A673 (cell line): ENCODE data around the gene MAPK8IP1. TPM values are rescaled to one million over a fixed set of nuclear protein-coding genes. Genes with fewer than 3 reads are reported as not detected.
A peak's percentile ranks its signal among the peaks of the same experiment; 100 is the strongest.

Experiments used
- BruUV-seq: library from RNA; stranded (reverse); fragments of 400-500 nt; replicated peaks from 2 replicates; lab custom pipeline; 2021; lab: Mats Ljungman, UMichigan
- CTCF ChIA-PET: fragments of 300-600 bp; sonication (Branson Sonifier 250); formaldehyde crosslinking; loops from one replicate; lab custom pipeline; 2022; ENCODE audit warnings: antibody characterized with exemption; lab: Charles Lee
- POLR2A ChIA-PET: fragments of 300-600 bp; sonication (Branson Sonifier 250); formaldehyde crosslinking; loops from one replicate; lab custom pipeline; 2022; ENCODE audit warnings: antibody characterized with exemption; ENCODE audit not compliant: low non-redundant PET; lab: Charles Lee
- DNase-seq: peaks from one replicate; pipeline ENCODE4 v3.0.0-alpha.2; 2015; ENCODE audit warnings: low spot score
- H3K27ac ChIP-seq: fragments of 200-600 bp; sonication (generic); 2 replicates; pipeline ENCODE4 v1.5.1; 2016; ENCODE audit warnings: mixed run types, low read depth, mild to moderate bottlenecking, mixed read lengths, antibody characterized with exemption, low read length; ENCODE audit not compliant: poor library complexity, severe bottlenecking
- H3K27me3 ChIP-seq: fragments of 200-600 bp; sonication (generic); replicated peaks from 2 replicates; pipeline ENCODE4 v1.6.1; 2017; ENCODE audit warnings: mixed run types, low read depth, mild to moderate bottlenecking, mixed read lengths, antibody characterized with exemption, low read length; ENCODE audit not compliant: insufficient read depth, poor library complexity
- H3K36me3 ChIP-seq: fragments of 200-600 bp; sonication (generic); 2 replicates; pipeline ENCODE4 v1.6.1; 2016; ENCODE audit warnings: mixed run types, mild to moderate bottlenecking, mixed read lengths, antibody characterized with exemption, low read length; ENCODE audit not compliant: insufficient read depth, poor library complexity, severe bottlenecking
- H3K4me1 ChIP-seq: fragments of 200-600 bp; sonication (generic); 2 replicates; pipeline ENCODE4 v1.6.1; 2017; ENCODE audit warnings: mixed run types, mild to moderate bottlenecking, mixed read lengths, antibody characterized with exemption, low read length; ENCODE audit not compliant: insufficient read depth, poor library complexity, severe bottlenecking
- H3K4me3 ChIP-seq: fragments of 200-600 bp; sonication (generic); 2 replicates; pipeline ENCODE4 v1.5.1; 2016; ENCODE audit warnings: low read depth, mixed run types, mild to moderate bottlenecking, mixed read lengths, low read length; ENCODE audit not compliant: poor library complexity, severe bottlenecking
- H3K9me3 ChIP-seq: fragments of 200-600 bp; sonication (generic); 2 replicates; pipeline ENCODE4 v1.6.1; 2016; ENCODE audit warnings: mixed run types, low read depth, mild to moderate bottlenecking, mixed read lengths, antibody characterized with exemption, low read length; ENCODE audit not compliant: poor library complexity, severe bottlenecking
- EZH2 ChIP-seq: fragments of 200-600 bp; sonication (generic); IDR thresholded peaks from 2 replicates; pipeline ENCODE4 v1.6.1; 2017; ENCODE audit warnings: borderline replicate concordance, low read depth, mild to moderate bottlenecking, mixed read lengths, antibody characterized with exemption, low read length; ENCODE audit not compliant: poor library complexity, severe bottlenecking
- intact Hi-C: fragments of 100-400 bp; cut with micrococcal nuclease; formaldehyde crosslinking; loops from one replicate; pipeline ENCODE4 v1.10.0; 2022; ENCODE audit not compliant: unreplicated experiment
- total RNA-seq: library from RNA; stranded (reverse); gene quantifications from 2 replicates; pipeline ENCODE4 v1.2.3, GENCODE V29; 2021
- TF ChIP-seq, protein P1 (sequence below): fragments of 300-800, 200-600 bp; sonication (generic); conservative IDR thresholded peaks from 2 replicates; pipeline ENCODE4 v1.5.1; 2017; ENCODE audit warnings: low read depth, mild to moderate bottlenecking, antibody characterized with exemption, low read length, moderate library complexity, mixed read lengths

Gene MAPK8IP1
- total RNA-seq, 1 experiment from 2014 or later: 46.0 TPM

DNA sequence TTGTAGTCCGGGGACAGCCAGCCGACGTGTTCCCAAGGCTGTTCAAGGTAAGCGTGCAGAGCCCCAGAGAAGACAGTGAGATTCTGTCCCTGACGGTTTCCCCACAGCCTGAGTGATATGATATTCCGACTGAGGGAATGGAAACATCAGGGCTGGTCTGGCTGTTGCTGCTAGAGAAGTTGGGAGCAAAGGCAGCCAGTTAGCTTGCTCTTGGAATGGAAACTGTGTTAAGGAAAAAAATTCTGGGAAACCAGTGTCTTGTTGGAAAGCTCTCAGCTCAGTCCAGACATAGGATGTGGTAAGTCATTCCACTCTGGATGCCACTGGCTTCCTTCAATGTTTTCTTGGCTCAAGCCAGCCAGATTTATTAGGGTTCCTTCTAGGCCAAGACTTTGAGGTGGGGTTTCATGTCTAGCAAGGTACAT, 29.4 kb upstream of the MAPK8IP1 start:
- Histone ChIP-seq H3K27ac (peak overlapping the region; percentile 8), H3K9me3 (no peaks in the 10 kb centered on the region), H3K36me3 (peaks cover 32% of the 10 kb centered on the region), H3K4me1 (peaks cover 54% of the 10 kb centered on the region), H3K27me3 (no peaks in the 10 kb centered on the region), H3K4me3 (no peak overlapping the region)
- DNase-seq: no peak
- BruUV-seq: no TSS peak
- intact Hi-C loops: loop anchor here (1.0 kb wide), 1 partner anchor 46 kb away; no protein-coding TSS in a partner anchor
- TF ChIP-seq, protein P1, sequence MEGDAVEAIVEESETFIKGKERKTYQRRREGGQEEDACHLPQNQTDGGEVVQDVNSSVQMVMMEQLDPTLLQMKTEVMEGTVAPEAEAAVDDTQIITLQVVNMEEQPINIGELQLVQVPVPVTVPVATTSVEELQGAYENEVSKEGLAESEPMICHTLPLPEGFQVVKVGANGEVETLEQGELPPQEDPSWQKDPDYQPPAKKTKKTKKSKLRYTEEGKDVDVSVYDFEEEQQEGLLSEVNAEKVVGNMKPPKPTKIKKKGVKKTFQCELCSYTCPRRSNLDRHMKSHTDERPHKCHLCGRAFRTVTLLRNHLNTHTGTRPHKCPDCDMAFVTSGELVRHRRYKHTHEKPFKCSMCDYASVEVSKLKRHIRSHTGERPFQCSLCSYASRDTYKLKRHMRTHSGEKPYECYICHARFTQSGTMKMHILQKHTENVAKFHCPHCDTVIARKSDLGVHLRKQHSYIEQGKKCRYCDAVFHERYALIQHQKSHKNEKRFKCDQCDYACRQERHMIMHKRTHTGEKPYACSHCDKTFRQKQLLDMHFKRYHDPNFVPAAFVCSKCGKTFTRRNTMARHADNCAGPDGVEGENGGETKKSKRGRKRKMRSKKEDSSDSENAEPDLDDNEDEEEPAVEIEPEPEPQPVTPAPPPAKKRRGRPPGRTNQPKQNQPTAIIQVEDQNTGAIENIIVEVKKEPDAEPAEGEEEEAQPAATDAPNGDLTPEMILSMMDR: no peak
- no peak for TF ChIP-seq EZH2
- ChIA-PET POLR2A (interaction anchor here (1.7 kb wide), 1 partner anchor 10 kb away, joined by 12 read pairs; no protein-coding TSS in a partner anchor), CTCF (no interaction called here)

DNA sequence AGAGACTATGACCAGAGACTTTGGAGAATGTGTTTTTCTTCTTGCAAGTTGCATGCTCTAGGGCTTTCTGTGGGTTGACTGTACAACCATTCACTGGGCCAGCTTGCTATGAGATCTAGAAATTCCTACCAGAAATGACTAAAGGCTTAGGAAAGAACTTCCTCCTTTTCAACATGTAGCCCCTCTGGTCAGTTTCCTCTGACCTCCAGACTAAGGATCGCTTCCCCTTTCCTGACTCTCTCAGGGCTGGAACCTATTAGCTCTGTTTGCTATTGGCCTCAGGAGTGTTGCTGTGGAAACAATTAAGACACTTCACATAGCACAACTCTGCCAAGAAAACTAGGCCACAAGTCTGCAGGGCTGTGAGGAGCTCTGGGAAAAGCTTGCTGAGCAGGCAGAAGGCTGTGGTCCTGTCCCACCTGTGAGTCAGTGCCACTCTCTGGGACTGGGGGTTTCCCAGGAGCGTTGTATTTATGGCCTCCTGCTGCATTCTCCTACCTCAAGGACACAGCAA, 27.4 kb upstream of the MAPK8IP1 start:
- Histone ChIP-seq H3K36me3 (peaks cover 52% of the 10 kb centered on the region), H3K9me3 (no peaks in the 10 kb centered on the region), H3K27ac (peak overlapping the region; percentile 70), H3K4me3 (no peak overlapping the region), H3K27me3 (no peaks in the 10 kb centered on the region), H3K4me1 (peaks cover 41% of the 10 kb centered on the region)
- TF ChIP-seq, protein P1: no peak
- no peak for TF ChIP-seq EZH2
- ChIA-PET POLR2A (interaction anchor here (0.6 kb wide), 1 partner anchor 13 kb away, joined by 3 read pairs; no protein-coding TSS in a partner anchor), CTCF (no interaction called here)
- no TSS peak for BruUV-seq
- peak; percentile 52 for DNase-seq
- intact Hi-C loops: no loop called here

DNA sequence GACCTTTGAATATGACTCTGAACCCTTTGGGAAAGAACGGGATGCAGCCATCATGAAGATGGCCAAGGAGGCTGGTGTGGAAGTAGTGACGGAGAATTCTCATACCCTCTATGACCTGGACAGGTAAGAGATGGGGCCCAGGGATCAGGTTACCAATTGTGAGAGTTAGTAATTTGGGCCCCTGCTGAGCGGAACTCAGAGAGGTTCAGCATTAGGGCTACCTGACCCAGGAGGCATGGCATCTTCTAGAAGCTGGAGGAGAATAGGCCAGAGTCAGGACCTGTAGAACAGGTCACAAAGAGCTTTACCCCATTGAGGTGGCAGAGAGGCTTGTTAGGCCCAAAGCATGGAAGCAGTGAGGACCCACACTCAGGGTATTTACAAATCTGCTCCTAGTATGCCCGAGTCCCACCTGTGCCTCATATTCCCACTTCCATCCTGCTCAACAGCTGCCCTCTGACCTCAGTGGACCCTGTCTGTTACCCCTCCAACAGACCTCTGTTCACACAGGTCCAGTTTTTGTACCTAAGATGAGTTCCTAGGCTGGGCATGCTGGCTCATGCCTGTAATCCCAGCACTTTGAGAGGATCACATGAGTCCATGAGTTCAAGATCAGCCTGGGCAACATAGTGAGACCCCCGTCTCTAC, 26.6 kb upstream of the MAPK8IP1 start:
- peak overlapping the region; percentile 70 for H3K27ac ChIP-seq
- intact Hi-C loops: no loop called here

More for the DNA sequence above, 26.6 kb upstream of the MAPK8IP1 start:
- Histone ChIP-seq H3K4me1 (peaks cover 41% of the 10 kb centered on the region), H3K36me3 (peaks cover 61% of the 10 kb centered on the region), H3K27me3 (no peaks in the 10 kb centered on the region), H3K4me3 (no peak overlapping the region), H3K9me3 (no peaks in the 10 kb centered on the region)
- POLR2A ChIA-PET: no interaction called here
- TF ChIP-seq, protein P1: no peak
- TF ChIP-seq EZH2: no peak
- CTCF ChIA-PET: interaction anchor here (1.4 to 2.0 kb wide), 2 partner anchors 12 to 14 kb away, joined by 5 to 27 read pairs; no protein-coding TSS in a partner anchor
- no TSS peak for BruUV-seq
- DNase-seq: no peak
